ENCODE data around the gene PDE11A. TPM values are rescaled to one million over a fixed set of nuclear protein-coding genes. Genes with fewer than 3 reads are reported as not detected.

Gene PDE11A
- total RNA-seq, 1 experiment from 2014 or later: 0.13 TPM

- no peak overlapping the region for H3T11ph ChIP-seq (ENCODE audit: low read length)
- H3K18ac ChIP-seq (ENCODE audit: insufficient read length, low read depth, low read length): no peak overlapping the region
- H2BK20ac ChIP-seq (ENCODE audit: low read depth, low read length, poor library complexity, severe bottlenecking): no peak overlapping the region
- peaks cover 11% of the 10 kb centered on the region for H3K27me3 Mint-ChIP-seq (ENCODE audit: low read depth)
- H3K4ac ChIP-seq (ENCODE audit: low read depth, low read length): no peak overlapping the region
- no peak overlapping the region for H2AFZ ChIP-seq (ENCODE audit: low read length)
- H2BK15ac ChIP-seq (ENCODE audit: low read depth, low read length): no peak overlapping the region
- no peak overlapping the region for H3K27ac ChIP-seq (ENCODE audit: insufficient read length, low read depth, low read length)
- H3K79me2 ChIP-seq (ENCODE audit: insufficient read depth, low read length): no peaks in the 10 kb centered on the region
- H3K27me3 ChIP-seq (ENCODE audit: insufficient read depth, low read length): no peaks in the 10 kb centered on the region
- DNase-seq: no peak
- H3K79me1 ChIP-seq (ENCODE audit: insufficient read depth, low read depth, low read length, poor library complexity, severe bottlenecking): no peaks in the 10 kb centered on the region
- no peak overlapping the region for H3K4me3 Mint-ChIP-seq
- no peak overlapping the region for H3K4me2 ChIP-seq (ENCODE audit: insufficient read depth, insufficient read length, low read length)
- H3K23me2 ChIP-seq (ENCODE audit: insufficient read length, low read depth, low read length, poor library complexity, severe bottlenecking): no peaks in the 10 kb centered on the region
- no peak overlapping the region for H3K14ac ChIP-seq (ENCODE audit: insufficient read depth, low read length)
- no peak overlapping the region for H2BK120ac ChIP-seq (ENCODE audit: low read depth, low read length, poor library complexity, severe bottlenecking)
- H4K5ac ChIP-seq (ENCODE audit: insufficient read length, low read depth, low read length): no peak overlapping the region
- no peak overlapping the region for H2AK5ac ChIP-seq (ENCODE audit: insufficient read length, low read length)
- H3K9me3 ChIP-seq (ENCODE audit: control insufficient read depth, low read depth, low read length): no peaks in the 10 kb centered on the region
- no peak for TF ChIP-seq CTCF (conservative IDR thresholded peaks at IDR 0.05)
- H4K8ac ChIP-seq (replicated peaks; ENCODE audit: insufficient read length, low read depth, low read length): no peak overlapping the region
- no peak overlapping the region for H2BK12ac ChIP-seq (ENCODE audit: insufficient read length, low read depth, low read length)
- H3K23ac ChIP-seq (ENCODE audit: insufficient read length, low read depth, low read length): no peak overlapping the region
- H3K9me3 Mint-ChIP-seq: peaks cover 6% of the 10 kb centered on the region in 2 experiments; a peak in 4 of 5 replicates
- H3K36me3 Mint-ChIP-seq (ENCODE audit: insufficient read depth in 1 of 3, low read depth in 3 of 3): no peaks in the 10 kb centered on the region
- H3K4me1 ChIP-seq (ENCODE audit: insufficient read depth, low read length): no peaks in the 10 kb centered on the region
- H4K20me1 ChIP-seq (ENCODE audit: control insufficient read depth, insufficient read depth, insufficient read length): no peaks in the 10 kb centered on the region
- H2BK5ac ChIP-seq (ENCODE audit: insufficient read length, low read length): no peak overlapping the region
- no peak overlapping the region for H3K27ac Mint-ChIP-seq
- H3K56ac ChIP-seq (ENCODE audit: insufficient read length, low read depth, low read length): no peak overlapping the region
- no peaks in the 10 kb centered on the region for H3K4me1 Mint-ChIP-seq
- H4K91ac ChIP-seq (ENCODE audit: insufficient read length, low read depth, low read length): no peak overlapping the region
- no peak overlapping the region for H3K9ac ChIP-seq (ENCODE audit: extremely low read depth, insufficient read length, low read length)
Observed at GRCh38 chr2:177806025-177806424, 266.6 kb downstream of the PDE11A start.
